NT2/D1 (cell line): Measurements from ENCODE around the gene PLAAT3.
"Not testable (repeated sequence)": the region's sequence is repeated elsewhere in the genome, so short reads cannot be mapped to it uniquely, and the experiment has no call there.

Source experiments
- DNase-seq: peaks from one replicate; pipeline ENCODE4 v3.0.0-alpha.2; 2011; ENCODE audit warnings: low read depth, low spot score
- H3K27me3 ChIP-seq: 2 replicates; pipeline ENCODE4 v1.6.0; 2011; ENCODE audit warnings: mild to moderate bottlenecking; ENCODE audit not compliant: insufficient read length, insufficient read depth
- H3K36me3 ChIP-seq: 2 replicates; pipeline ENCODE4 v1.6.1; 2011; ENCODE audit warnings: mild to moderate bottlenecking, low read length, mixed read lengths; ENCODE audit not compliant: insufficient read depth, insufficient read length
- H3K4me1 ChIP-seq: 2 replicates; pipeline ENCODE4 v1.5.1; 2011; ENCODE audit not compliant: insufficient read depth, insufficient read length
- H3K4me3 ChIP-seq: 2 replicates; pipeline ENCODE4 v1.5.1; 2011; ENCODE audit warnings: low read depth; ENCODE audit not compliant: insufficient read length
- H3K9ac ChIP-seq: 2 replicates; pipeline ENCODE4 v1.6.0; 2011; ENCODE audit warnings: low read depth; ENCODE audit not compliant: insufficient read length
- H3K9me3 ChIP-seq: 2 replicates; pipeline ENCODE4 v1.5.1; 2011; ENCODE audit warnings: mild to moderate bottlenecking, low read length; ENCODE audit not compliant: insufficient read depth
- SUZ12 ChIP-seq: IDR thresholded peaks from 2 replicates; pipeline ENCODE4 v1.6.1; 2011; ENCODE audit not compliant: insufficient read length, insufficient read depth; ENCODE audit errors: extremely low read depth
- YY1 ChIP-seq: IDR thresholded peaks from 2 replicates; pipeline ENCODE4 v1.6.1; 2011; ENCODE audit not compliant: insufficient read length, insufficient read depth
- ZNF274 ChIP-seq: IDR thresholded peaks from 2 replicates; pipeline ENCODE4 v1.6.1; 2011; ENCODE audit warnings: mild to moderate bottlenecking, low read depth, low read length

PLAAT3 gene

GRCh38 chr11:63552921-63553320 is 61.3 kb downstream of the PLAAT3 start:
- Histone ChIP-seq H3K4me1 (peaks cover 13% of the 10 kb centered on the region), H3K9me3 (no peaks in the 10 kb centered on the region; the same call in 1 of the 2 replicates), H3K4me3 (no peak overlapping the region), H3K36me3 (no peaks in the 10 kb centered on the region), H3K27me3 (no peaks in the 10 kb centered on the region), H3K9ac (no peak overlapping the region)
- TF ChIP-seq SUZ12 = no peak
- no peak for DNase-seq

DNA sequence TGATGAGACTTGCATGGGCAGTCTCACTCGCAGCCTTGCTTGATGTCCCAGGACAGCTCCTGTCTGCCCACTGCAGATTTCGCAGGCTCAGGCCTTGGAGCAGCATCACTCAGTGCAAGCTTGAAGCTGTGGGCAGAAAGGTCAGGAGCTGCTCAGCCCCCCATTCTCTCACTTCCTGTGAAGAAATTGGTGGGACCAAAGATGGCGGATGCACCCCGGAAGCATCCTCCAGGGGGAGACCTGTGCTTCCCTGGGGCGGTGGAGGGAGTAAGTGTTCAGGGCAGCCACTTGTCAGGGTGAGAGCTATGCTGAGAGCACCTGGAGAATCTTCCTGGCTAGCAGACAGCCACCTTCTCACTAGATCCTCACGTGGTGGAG is 62.4 kb downstream of the PLAAT3 start:
- DNase-seq = no peak
- no peaks in the 10 kb centered on the region for H3K27me3 ChIP-seq
- H3K9ac ChIP-seq = no peak overlapping the region
- no peak for TF ChIP-seq ZNF274
- TF ChIP-seq SUZ12 = no peak
- no peak for TF ChIP-seq YY1
- H3K9me3 ChIP-seq = no peaks in the 10 kb centered on the region; the same call in 1 of the 2 replicates
- no peak overlapping the region for H3K4me3 ChIP-seq
- peaks cover 13% of the 10 kb centered on the region for H3K4me1 ChIP-seq
- no peaks in the 10 kb centered on the region for H3K36me3 ChIP-seq

DNA sequence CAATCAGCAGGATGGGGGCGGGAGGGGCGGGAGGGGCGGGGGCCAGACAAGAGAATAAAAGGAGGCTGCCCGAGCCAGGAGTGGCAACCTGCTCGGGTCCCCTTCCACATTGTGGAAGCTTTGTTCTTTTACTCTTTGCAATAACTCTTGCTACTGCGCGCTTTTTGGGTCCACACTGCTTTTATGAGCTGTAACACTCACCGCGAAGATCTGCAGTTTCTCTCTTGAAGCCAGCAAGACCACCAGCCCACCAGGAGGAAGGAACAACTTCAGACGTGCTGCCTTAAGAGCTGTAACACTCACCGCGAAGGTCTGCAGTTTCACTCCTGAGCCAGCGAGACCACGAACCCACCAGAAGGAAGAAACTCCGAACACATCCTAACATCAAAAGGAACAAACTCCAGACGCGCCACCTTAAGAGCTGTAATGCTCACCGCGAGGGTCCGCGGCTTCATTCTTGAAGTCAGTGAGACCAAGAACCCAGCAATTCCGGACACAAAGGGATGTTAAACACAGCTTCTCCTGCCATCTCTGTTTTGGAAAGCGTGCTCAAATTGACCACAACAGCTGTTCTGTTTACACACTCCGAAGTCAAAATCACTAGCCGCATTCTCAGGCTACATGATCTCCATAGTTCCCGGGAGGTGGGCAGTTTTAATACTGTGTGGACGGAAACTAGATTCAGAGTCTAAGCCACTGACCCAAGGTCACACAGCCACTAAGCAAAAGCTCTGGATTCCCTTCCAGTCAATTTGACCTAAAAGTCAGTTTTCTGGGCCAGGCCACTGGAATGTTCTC is 62.9 kb downstream of the PLAAT3 start:
- no peak overlapping the region for H3K9ac ChIP-seq
- no peaks in the 10 kb centered on the region for H3K27me3 ChIP-seq
- no peak overlapping the region for H3K4me3 ChIP-seq
- no peaks in the 10 kb centered on the region for H3K36me3 ChIP-seq
- H3K4me1 ChIP-seq = peaks cover 11% of the 10 kb centered on the region
- H3K9me3 ChIP-seq = no peaks in the 10 kb centered on the region; the same call in 1 of the 2 replicates
- TF ChIP-seq SUZ12 (no peak), ZNF274 (no peak)
- no peak for DNase-seq

GRCh38 chr11:63550156-63550700 is 64.0 kb downstream of the PLAAT3 start:
- H3K4me3 ChIP-seq, H3K9ac ChIP-seq, H3K4me1 ChIP-seq, H3K27me3 ChIP-seq, H3K9me3 ChIP-seq, DNase-seq, H3K36me3 ChIP-seq: not testable (repeated sequence)

DNA sequence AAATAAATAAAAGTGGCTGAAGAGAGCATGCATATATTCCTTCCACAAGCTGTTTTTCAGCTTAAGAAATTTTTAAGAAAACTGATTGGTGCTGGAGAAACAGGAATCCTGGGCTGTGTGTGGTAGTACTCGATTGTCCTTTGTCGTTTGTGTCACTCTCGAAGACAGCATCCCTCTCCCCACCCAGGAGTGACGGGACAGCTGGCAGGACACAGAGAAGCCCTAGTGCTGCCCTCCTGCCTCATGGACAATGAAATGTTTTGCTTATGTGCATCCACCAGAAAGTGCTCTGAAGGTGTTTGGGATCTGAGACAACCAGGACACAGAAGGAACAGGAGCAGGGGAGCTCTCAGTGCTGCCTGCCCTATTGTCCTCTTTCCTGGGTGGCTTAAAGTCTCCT is 64.8 kb downstream of the PLAAT3 start:
- H3K9ac ChIP-seq = no peak overlapping the region
- H3K27me3 ChIP-seq = no peaks in the 10 kb centered on the region
- H3K4me1 ChIP-seq = peaks cover 9% of the 10 kb centered on the region
- no peak overlapping the region for H3K4me3 ChIP-seq
- H3K9me3 ChIP-seq = no peaks in the 10 kb centered on the region; the same call in 1 of the 2 replicates
- DNase-seq = no peak
- no peak for TF ChIP-seq YY1
- no peak for TF ChIP-seq SUZ12
- TF ChIP-seq ZNF274 = no peak
- H3K36me3 ChIP-seq = no peaks in the 10 kb centered on the region

DNA sequence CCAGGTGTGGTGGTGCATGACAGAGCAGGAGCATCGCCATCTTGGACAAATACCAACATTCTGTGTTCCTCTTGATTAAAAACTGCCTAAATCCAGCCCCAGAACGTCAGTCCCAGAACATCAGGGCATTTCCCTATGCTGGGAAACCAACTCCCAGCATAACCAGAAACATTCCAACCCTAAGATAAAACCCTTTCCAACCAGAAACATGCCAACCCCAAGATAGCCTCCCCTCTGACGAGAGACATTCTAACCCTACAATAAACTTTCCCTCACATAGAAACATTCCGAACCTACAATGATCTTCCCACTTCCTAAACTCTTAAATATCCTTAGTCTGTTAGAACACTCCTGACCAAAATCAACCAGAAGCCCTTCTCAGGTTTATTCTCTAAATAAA is 66.1 kb downstream of the PLAAT3 start:
- H3K4me3 ChIP-seq = no peak overlapping the region
- no peak for DNase-seq
- no peak overlapping the region for H3K9ac ChIP-seq
- H3K4me1 ChIP-seq = peaks cover 5% of the 10 kb centered on the region
- H3K27me3 ChIP-seq = no peaks in the 10 kb centered on the region
- no peaks in the 10 kb centered on the region for H3K36me3 ChIP-seq
- H3K9me3 ChIP-seq = no peaks in the 10 kb centered on the region; the same call in 1 of the 2 replicates
- no peak for TF ChIP-seq SUZ12
- TF ChIP-seq ZNF274 = no peak
- no peak for TF ChIP-seq YY1

DNA sequence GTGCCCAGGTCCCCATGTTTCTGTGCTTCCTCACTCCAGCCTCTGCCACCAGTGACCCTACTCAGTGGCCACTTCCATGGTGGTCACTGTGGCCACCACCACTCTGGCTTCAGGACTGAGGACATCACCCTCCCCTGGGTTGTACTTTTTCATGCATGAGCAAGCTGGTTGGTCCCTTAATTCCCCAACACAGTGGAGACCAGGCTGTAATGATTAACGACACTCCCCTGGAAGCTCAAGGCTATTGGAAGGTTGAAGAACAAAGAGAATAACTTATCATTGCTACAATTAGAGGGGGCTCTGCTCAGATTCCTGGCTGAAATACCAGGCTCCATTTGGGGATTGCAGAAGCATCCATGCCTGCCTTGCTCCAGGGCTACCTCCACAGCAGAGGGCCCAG is 67.2 kb downstream of the PLAAT3 start:
- H3K9ac ChIP-seq = no peak overlapping the region
- no peak for DNase-seq
- H3K4me1 ChIP-seq = no peaks in the 10 kb centered on the region
- TF ChIP-seq YY1 = no peak
- TF ChIP-seq ZNF274 = no peak
- TF ChIP-seq SUZ12 = no peak
- H3K9me3 ChIP-seq = no peaks in the 10 kb centered on the region; the same call in 1 of the 2 replicates
- H3K27me3 ChIP-seq = no peaks in the 10 kb centered on the region
- no peak overlapping the region for H3K4me3 ChIP-seq
- no peaks in the 10 kb centered on the region for H3K36me3 ChIP-seq
